Activated CD8-positive, alpha-beta T cell treated with anti-CD3 and anti-CD28 coated beads for 36 hours (primary cell): Measurements from ENCODE around the gene EXOC8. TPM values are rescaled to one million over a fixed set of nuclear protein-coding genes. Genes with fewer than 3 reads are reported as not detected.

ENCODE experiments used
- ATAC-seq: fragments of 200-7000 bp; cut with Tn5 transposase; one replicate; pipeline ENCODE4 v1.10.0; 2021; ENCODE audit warnings: mild to moderate bottlenecking, moderate library complexity
- CTCF ChIA-PET: fragments of 350-600 bp; sonication (Branson Sonifier 250); formaldehyde crosslinking; loops from one replicate; lab custom pipeline; 2021; ENCODE audit warnings: antibody characterized with exemption; lab: Charles Lee
- POLR2A ChIA-PET: fragments of 350-600 bp; sonication (Branson Sonifier 250); formaldehyde crosslinking; loops from one replicate; lab custom pipeline; 2021; ENCODE audit warnings: antibody characterized with exemption; lab: Charles Lee
- DNase-seq: peaks from one replicate; pipeline ENCODE4 v3.0.0-alpha.2; 2020
- H3K27ac Mint-ChIP-seq: one replicate; pipeline ENCODE4 v1.8.0; 2021; ENCODE audit warnings: mild to moderate bottlenecking, mixed read lengths
- H3K27me3 Mint-ChIP-seq: one replicate; pipeline ENCODE4 v1.8.0; 2021; ENCODE audit warnings: mixed read lengths
- H3K36me3 Mint-ChIP-seq: one replicate; pipeline ENCODE4 v1.8.0; 2021; ENCODE audit warnings: low read depth, mixed read lengths
- H3K4me1 Mint-ChIP-seq: one replicate; pipeline ENCODE4 v1.8.0; 2021; ENCODE audit warnings: low read depth, mixed read lengths
- H3K4me3 Mint-ChIP-seq: one replicate; pipeline ENCODE4 v1.8.0; 2021; ENCODE audit warnings: mild to moderate bottlenecking, moderate library complexity, mixed read lengths
- H3K9me3 Mint-ChIP-seq: one replicate; pipeline ENCODE4 v1.8.0; 2021; ENCODE audit warnings: mixed read lengths
- intact Hi-C: fragments of 100-400 bp; cut with micrococcal nuclease; formaldehyde crosslinking; loops from one replicate; pipeline ENCODE4 v1.10.0; 2022
- total RNA-seq, 2 experiments: library from RNA; stranded (reverse); gene quantifications; one replicate each; pipeline ENCODE4 v1.2.3, GENCODE V29; 2021
- TF ChIP-seq, protein P1 (sequence below): fragments of 200-600 bp; IDR thresholded peaks from one replicate; pipeline ENCODE4 v1.8.0; 2022; ENCODE audit warnings: antibody characterized with exemption, mild to moderate bottlenecking

EXOC8 gene
- total RNA-seq, 2 experiments from 2014 or later, result 12.8 to 13.7 TPM

DNA sequence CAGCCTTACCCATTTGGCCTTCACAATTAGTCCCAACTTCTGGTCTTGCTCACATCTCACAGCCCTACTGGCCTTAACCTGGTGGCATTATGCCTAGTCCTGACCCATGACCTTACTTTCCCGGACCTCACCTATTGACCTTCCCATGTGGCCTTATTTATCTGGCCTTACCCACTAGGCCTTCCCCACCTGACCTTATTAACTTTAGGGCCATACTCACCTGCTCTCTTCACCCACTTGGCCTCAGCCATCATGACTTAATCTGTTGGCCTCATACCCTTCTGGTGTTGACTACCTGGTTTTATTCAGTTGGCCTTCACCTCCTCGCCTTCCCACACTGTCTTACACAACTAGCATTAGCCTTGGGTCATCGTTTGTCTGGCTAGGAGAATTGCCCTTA, 35.7 kb downstream of the EXOC8 start:
- Mint-ChIP-seq H3K4me1 (no peaks in the 10 kb centered on the region), H3K27me3 (no peaks in the 10 kb centered on the region), H3K36me3 (no peaks in the 10 kb centered on the region), H3K4me3 (no peak overlapping the region), H3K9me3 (no peaks in the 10 kb centered on the region), H3K27ac (no peak overlapping the region)
- POLR2A ChIA-PET, result no interaction called here
- DNase-seq (no peak), ATAC-seq (no peak)
- CTCF ChIA-PET, result interaction anchor here (1.3 kb wide), 1 partner anchor 14 kb away, joined by 3 read pairs; no protein-coding TSS in a partner anchor
- intact Hi-C loops, result no loop called here
- TF ChIP-seq, protein P1, sequence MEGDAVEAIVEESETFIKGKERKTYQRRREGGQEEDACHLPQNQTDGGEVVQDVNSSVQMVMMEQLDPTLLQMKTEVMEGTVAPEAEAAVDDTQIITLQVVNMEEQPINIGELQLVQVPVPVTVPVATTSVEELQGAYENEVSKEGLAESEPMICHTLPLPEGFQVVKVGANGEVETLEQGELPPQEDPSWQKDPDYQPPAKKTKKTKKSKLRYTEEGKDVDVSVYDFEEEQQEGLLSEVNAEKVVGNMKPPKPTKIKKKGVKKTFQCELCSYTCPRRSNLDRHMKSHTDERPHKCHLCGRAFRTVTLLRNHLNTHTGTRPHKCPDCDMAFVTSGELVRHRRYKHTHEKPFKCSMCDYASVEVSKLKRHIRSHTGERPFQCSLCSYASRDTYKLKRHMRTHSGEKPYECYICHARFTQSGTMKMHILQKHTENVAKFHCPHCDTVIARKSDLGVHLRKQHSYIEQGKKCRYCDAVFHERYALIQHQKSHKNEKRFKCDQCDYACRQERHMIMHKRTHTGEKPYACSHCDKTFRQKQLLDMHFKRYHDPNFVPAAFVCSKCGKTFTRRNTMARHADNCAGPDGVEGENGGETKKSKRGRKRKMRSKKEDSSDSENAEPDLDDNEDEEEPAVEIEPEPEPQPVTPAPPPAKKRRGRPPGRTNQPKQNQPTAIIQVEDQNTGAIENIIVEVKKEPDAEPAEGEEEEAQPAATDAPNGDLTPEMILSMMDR, result no peak

DNA sequence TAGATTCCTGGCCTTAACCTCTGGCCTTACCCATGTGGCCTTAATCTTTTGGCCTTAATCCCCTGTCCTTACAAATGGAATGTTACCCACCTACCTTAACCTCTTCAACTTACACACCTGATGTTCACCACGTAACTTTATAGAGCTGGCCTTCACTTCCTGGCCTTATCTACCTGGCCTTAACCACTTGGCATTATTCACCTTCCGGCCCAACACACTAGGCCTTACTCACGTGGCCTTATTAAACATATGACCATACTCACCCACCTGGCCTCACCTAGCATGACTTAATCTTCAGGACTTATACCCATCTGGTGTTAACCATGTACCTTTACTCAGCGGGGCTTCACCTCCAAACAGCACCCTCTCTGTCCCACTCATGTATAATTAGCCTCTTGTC, 41.7 kb downstream of the EXOC8 start:
- Mint-ChIP-seq H3K36me3 (no peaks in the 10 kb centered on the region), H3K27me3 (no peaks in the 10 kb centered on the region), H3K27ac (no peak overlapping the region), H3K4me1 (no peaks in the 10 kb centered on the region), H3K4me3 (no peak overlapping the region), H3K9me3 (no peaks in the 10 kb centered on the region)
- TF ChIP-seq, protein P1, result no peak
- intact Hi-C loops, result no loop called here
- POLR2A ChIA-PET, result no interaction called here
- CTCF ChIA-PET, result interaction anchor here (0.6 kb wide), 1 partner anchor 31 kb away, joined by 3 read pairs; no protein-coding TSS in a partner anchor
- ATAC-seq (no peak), DNase-seq (no peak)

DNA sequence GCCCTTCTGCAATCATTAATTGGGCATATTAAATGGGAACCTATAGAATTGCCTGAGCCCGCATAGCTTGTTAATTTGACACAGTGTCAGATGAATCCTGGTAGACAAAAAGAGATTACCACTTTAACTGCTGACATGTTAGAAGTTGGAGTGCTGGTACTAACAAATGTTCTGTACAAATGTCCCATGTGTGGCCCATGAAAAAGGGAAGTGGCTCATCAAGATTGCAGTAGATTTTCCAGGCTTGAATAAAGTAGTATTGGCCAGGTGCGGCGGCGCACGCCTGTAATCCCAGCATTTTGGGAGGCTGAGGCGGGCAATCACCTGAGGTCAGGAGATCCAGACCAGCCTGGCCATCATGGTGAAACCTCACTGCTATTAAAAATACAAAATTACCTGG, 51.0 kb downstream of the EXOC8 start:
- POLR2A ChIA-PET, result no interaction called here
- no peaks in the 10 kb centered on the region for H3K27me3 Mint-ChIP-seq
- H3K4me3 Mint-ChIP-seq, result no peak overlapping the region
- H3K36me3 Mint-ChIP-seq, result no peaks in the 10 kb centered on the region
- H3K27ac Mint-ChIP-seq, result no peak overlapping the region
- H3K9me3 Mint-ChIP-seq, result no peaks in the 10 kb centered on the region
- no peaks in the 10 kb centered on the region for H3K4me1 Mint-ChIP-seq
- no peak for ATAC-seq
- CTCF ChIA-PET, result no interaction called here
- no peak for DNase-seq
- intact Hi-C loops, result loop anchor here (10.0 kb wide), 1 partner anchor 62 kb away; no protein-coding TSS in a partner anchor
- TF ChIP-seq, protein P1, result no peak

DNA sequence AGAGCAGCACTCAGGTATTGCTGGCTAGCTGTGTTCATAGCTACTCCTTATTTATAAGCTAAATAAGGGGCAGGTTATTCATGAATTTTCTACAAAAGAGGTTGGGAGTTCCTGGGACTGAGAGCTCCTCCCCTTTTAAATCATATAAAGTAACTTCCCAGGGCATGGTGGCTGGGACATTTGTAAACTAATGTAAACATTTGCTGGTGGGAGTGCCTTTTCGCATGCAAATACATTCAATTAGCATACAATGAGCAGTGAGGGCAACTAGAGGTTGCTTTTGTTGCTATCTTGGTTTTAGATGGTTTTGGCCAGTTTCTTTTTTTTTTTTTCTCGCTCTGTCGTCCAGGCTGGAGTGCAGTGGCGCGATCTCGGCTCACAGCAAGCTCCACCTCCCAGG, 53.2 kb downstream of the EXOC8 start:
- H3K4me3 Mint-ChIP-seq, result no peak overlapping the region
- H3K27me3 Mint-ChIP-seq, result no peaks in the 10 kb centered on the region
- ATAC-seq (no peak), DNase-seq (no peak)
- H3K36me3 Mint-ChIP-seq, result no peaks in the 10 kb centered on the region
- no peak overlapping the region for H3K27ac Mint-ChIP-seq
- POLR2A ChIA-PET, result no interaction called here
- H3K4me1 Mint-ChIP-seq, result no peaks in the 10 kb centered on the region
- H3K9me3 Mint-ChIP-seq, result no peaks in the 10 kb centered on the region
- intact Hi-C loops, result loop anchor here (10.0 kb wide), 1 partner anchor 60 kb away; no protein-coding TSS in a partner anchor
- CTCF ChIA-PET, result interaction anchor here (1.0 kb wide), 1 partner anchor 9 kb away, joined by 3 read pairs; no protein-coding TSS in a partner anchor
- TF ChIP-seq, protein P1, result no peak

Other genes starting within 250 kb of the EXOC8 start
- not detected for gene TRIM67, start 175.8 kb downstream of the EXOC8 start, total RNA-seq
- gene GNPAT, start 96.6 kb downstream of the EXOC8 start, total RNA-seq, result 10 to 100 TPM; 56.2 to 59.6 TPM
- gene SPRTN, start 441 bp upstream of the EXOC8 start, total RNA-seq, result 1 to 10 TPM; 6.8 to 7.7 TPM
- 10 to 100 TPM; 46.5 to 47.2 TPM for gene EGLN1, start 84.4 kb upstream of the EXOC8 start, total RNA-seq
- 10 to 100 TPM; 37.6 to 38.0 TPM for gene TSNAX, start 190.8 kb upstream of the EXOC8 start, total RNA-seq